NCI-H146 treated with DMSO at 0.1 percent for 48 hours (cell line): ENCODE results near the gene WWC2.

ENCODE experiments used
- DNase-seq: peaks from one replicate; lab custom pipeline; 2025; ENCODE audit not compliant: unreplicated experiment; lab: John Stamatoyannopoulos, UW

The WWC2 gene

DNA sequence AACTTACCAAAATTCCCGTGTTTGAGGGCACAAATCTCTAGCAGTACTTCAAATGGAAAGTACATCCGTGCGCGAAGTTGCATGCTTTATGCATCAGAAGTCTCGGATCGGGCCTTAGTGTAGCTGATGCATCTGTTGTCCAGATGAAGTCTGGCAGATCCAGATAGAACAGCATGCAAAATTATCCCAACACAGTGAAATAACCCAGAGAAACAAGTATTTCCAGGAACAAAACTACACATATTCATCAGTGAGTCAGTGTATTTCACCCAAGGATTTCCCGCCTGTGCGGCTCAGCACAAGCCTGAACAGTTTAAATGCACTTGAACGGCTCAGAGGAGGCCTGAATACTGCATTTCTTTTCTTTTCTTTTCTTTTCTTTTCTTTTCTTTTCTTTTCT lies 250.6 kb downstream of the WWC2 start:
- no peak for DNase-seq

DNA sequence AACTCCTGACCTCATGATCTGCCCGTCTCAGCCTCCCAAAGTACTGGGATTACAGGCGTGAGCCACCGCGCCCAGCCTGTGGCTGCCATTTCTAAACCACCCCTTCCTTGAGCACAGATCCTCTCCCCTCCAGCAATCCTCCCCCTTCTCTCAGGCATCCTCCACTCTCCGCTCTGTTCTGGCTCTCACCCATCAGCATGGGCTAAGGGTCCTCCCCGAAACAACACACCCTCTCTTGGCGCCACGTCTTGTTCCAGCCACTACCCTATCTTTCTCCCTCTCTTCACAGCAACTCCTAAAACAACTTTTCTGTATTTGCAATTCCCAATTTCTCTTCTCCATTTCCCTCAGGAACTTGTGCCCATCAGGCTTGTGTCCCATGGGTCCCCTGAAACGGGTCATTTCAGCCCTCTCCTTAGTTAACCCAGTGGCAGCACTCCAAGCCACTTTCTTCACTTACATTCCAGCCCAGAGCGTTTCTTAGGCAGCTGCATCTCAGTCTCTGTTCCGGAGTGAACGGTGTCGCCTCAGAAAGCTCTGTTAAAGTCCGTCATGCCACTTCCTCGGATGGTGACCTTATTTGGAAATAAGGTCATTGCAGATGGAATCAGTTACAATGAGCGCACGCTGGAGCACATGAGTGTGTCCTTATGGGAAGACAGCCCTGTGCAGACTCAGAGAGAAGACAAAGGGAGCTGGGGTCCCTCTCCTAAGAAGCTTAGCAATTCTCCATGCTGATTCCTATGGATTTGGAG lies 251.4 kb downstream of the WWC2 start:
- no peak for DNase-seq

DNA sequence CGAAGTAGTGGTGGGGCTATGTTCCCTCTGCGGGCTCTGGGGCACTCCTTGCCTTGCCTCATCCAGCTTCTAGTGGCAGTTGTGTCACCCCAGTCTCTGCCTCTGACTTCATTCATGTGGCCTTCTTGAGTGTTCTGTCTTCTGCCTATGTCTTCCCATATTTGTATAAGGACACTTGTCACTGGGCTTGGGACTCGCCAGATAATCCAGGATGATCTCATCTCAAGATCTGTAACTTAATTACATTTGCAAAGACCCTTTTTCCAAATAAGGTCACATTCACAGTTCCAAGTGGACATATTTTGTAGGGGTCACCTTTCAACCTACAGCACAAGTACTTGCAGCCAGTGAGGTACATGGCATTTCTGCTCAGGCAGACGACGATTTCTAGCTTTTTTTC lies 253.5 kb downstream of the WWC2 start:
- no peak for DNase-seq

GRCh38 chr4:183353557-183353956 lies 254.5 kb downstream of the WWC2 start:
- DNase-seq, result no peak

- DNase-seq, result peak; percentile 37
Observed at GRCh38 chr4:183354219-183354618, 255.2 kb downstream of the WWC2 start.

DNA sequence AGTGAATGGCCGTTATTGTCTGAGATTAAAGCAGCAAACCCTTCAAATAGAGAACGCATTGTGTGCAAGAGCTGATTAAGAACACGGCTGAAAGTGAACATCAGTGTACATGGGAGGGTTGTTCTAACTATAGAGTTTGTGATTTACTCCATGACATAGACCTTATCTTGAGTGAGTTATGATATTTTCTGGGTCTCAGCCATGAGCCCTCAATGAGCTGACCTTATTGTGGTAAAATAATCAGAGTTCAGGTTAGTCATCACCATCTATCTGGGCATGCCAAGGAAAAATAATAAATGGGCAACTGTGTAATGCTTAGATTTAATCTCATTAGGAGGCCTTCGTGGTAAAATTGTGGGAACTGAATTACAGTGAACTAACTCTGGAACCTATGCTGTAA lies 256.3 kb downstream of the WWC2 start:
- no peak for DNase-seq

- DNase-seq, result no peak
Observed at GRCh38 chr4:183356173-183356830, 257.2 kb downstream of the WWC2 start.

DNA sequence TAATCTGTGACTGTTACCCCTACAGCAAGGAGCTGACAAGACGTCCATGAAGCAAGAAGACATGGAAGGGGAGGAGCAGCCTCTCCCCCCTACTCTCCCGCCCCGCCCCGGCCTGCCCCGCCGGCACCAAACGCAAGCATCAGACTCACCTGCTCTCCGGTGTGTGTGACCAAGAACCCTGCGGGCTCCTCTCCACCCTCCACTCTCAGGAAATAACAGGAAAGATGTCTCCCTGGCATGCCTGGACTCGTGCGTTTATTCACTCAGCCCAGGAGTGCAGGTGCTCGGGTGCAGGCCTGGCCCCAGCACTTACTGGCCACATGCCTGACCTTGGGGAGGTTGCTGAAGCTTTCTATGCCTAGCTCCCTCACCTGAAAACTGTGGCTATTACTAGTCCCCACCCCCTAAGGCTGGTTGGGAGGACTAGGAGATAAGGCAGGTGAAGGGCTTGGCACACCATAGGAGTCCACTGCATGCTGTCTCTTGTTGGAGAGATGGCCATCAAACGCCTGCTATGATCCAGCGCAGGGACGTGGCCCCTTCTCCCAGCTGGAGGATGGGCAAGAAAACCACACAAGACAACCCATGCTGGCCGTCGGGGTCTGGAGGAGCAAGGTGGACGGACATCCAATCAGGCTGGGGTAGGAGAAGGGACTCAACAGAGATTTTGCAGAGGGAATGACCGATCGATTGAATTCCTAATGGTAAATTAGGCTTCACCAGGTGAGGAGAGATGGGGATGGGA lies 258.0 kb downstream of the WWC2 start:
- peak; percentile 70 for DNase-seq

GRCh38 chr4:183358215-183358755 lies 259.2 kb downstream of the WWC2 start:
- DNase-seq, result no peak

DNA sequence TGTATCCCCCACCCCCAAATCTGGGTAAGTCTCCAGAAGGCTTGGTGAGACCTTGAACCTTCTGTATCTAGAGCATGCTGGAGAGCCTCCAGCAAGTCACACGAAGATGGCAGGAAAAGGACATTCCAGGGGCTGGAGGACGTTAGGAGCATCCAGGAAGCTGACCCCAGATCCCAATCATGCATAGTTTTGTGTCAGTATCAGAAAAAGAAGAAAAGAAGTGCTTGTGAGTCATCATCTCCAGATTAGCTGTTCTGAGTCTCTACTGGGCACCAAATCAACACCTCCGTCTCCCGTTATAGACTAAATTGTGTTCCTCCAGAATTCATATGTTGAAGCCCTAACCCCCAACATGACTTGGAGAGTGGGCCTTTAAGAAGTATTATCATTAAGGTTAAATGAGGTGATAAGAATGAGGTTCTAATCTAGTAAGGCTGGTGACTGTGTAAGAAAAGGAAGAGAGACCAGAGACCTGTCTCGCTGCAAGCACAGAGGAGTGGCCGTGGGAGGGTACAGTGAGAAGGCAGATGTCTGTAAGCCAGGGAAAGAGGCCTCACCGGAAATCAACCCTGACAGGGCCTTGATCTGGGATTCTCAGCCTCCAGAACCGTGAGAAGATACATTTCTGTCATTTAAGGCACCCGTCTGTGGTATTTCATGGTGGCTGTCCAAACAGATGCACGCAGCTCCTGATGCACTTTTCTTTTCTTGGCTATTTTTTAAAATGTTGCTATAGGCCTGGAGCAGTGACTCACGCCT lies 261.3 kb downstream of the WWC2 start:
- no peak for DNase-seq

DNA sequence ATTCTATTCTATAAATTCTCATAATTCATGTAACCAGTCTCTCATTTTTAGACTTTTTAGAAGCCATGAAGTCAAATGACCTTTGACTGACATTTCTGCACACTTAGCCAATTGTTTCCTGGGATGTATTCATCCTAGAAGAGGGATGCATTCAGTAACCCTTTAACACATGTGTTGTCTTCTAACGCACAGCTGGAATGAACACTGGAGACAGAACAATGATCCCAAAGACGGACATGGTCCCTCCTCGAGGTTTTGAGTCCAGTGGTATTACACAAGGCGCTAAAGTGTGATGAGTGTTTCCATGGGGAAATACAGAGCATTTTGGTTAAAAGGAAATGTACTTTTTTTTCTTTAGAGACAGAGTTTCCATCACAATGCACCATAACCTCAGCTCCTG lies 263.0 kb downstream of the WWC2 start:
- DNase-seq, result no peak

- no peak for DNase-seq
Observed at GRCh38 chr4:183362916-183363542, 264.0 kb downstream of the WWC2 start.

GRCh38 chr4:183364025-183364424 lies 265.0 kb downstream of the WWC2 start:
- no peak for DNase-seq

DNA sequence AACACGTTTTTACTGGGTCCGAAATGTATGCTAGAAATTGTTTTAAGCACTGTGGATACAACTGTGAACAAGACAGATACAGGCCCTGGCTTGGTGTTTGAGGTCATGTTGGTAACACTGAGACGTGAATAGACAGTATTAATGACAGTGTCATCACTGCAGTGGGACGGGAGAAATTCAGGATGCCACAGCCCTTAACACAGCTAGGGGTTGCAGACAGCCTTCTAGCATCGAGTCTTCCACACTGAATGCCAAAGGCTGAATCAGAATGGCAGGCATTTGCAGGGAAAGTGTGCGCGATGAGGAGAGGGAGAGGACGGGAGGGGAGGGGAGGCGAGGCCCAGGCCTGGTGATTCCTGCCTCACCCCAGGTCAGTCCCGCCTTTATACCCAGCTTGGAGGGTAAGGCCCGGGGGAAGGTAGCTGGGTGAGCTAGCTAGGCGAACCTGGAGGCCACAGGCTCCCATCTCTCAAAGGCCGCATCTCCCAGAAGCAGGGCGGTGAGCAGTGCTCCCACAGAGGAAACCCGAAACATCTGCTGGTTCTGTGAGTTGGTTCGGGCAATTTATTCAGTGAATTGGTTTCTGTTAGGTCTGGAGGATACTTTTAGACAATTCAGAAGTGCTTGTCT lies 267.3 kb downstream of the WWC2 start:
- no peak for DNase-seq

- no peak for DNase-seq
Observed at GRCh38 chr4:183369073-183369472, 270.0 kb downstream of the WWC2 start.
